ENCODE results near the gene CNN3. TPM values are rescaled to one million over a fixed set of nuclear protein-coding genes. Genes with fewer than 3 reads are reported as not detected.

CNN3 gene
- total RNA-seq, 1 donor from 2014 or later = 215 TPM

DNA sequence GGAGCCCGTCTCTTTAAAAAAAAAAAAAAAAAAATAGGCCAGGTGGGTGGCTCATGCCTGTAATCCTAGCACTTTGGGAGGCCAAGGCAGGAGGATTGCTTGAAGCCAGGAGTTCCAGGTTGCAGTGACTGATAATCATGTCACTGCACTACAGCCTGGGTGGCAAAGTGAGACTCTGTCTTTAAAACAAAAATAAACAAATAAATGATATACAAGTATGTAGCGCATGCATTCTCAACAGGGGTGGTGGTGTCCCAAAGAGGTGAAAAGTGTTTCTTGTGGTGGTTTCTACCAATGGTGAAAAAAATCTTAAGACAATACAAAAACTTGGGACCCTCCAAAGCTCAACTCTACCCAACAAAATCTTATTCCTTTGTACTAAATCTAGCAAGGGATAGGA, 17.9 kb downstream of the CNN3 start:
- TF ChIP-seq, protein P1, sequence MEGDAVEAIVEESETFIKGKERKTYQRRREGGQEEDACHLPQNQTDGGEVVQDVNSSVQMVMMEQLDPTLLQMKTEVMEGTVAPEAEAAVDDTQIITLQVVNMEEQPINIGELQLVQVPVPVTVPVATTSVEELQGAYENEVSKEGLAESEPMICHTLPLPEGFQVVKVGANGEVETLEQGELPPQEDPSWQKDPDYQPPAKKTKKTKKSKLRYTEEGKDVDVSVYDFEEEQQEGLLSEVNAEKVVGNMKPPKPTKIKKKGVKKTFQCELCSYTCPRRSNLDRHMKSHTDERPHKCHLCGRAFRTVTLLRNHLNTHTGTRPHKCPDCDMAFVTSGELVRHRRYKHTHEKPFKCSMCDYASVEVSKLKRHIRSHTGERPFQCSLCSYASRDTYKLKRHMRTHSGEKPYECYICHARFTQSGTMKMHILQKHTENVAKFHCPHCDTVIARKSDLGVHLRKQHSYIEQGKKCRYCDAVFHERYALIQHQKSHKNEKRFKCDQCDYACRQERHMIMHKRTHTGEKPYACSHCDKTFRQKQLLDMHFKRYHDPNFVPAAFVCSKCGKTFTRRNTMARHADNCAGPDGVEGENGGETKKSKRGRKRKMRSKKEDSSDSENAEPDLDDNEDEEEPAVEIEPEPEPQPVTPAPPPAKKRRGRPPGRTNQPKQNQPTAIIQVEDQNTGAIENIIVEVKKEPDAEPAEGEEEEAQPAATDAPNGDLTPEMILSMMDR (IDR thresholded peaks at IDR 0.05) = no peak
- Histone ChIP-seq H3K4me1 (peaks cover 39% of the 10 kb centered on the region), H3K27ac (no peak overlapping the region), H3K36me3 (no peaks in the 10 kb centered on the region), H3K9me3 (no peaks in the 10 kb centered on the region), H3K27me3 (no peaks in the 10 kb centered on the region), H3K4me3 (no peak overlapping the region)
- DNase-seq (no peak), ATAC-seq (no peak)
- intact Hi-C loops (cut with DNase I) = no loop called here

DNA sequence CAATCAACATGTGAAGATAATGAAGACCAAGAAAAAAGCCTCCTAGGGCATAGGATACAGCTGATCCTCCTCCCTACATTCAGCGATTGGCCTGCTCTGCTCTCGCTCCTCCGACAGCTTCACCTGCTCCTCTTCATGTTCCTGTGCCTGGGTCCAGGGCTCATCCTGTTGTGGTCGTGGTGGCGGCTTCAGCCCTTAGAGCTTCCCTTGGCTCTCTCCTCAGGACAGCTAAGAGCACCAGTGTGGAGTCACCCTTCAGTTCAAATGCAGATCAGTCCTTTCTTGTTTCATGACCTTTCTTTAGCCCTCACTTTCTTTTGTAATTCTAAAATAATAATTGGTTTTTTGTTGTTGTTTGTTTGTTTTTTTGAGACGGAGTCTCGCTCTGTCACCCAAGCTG, 18.7 kb downstream of the CNN3 start:
- TF ChIP-seq, protein P1 (IDR thresholded peaks at IDR 0.05) = no peak
- DNase-seq = no peak
- Histone ChIP-seq H3K36me3 (peaks cover 3% of the 10 kb centered on the region), H3K4me1 (peaks cover 42% of the 10 kb centered on the region), H3K4me3 (no peak overlapping the region), H3K9me3 (no peaks in the 10 kb centered on the region), H3K27ac (no peak overlapping the region), H3K27me3 (no peaks in the 10 kb centered on the region)
- no peak for ATAC-seq
- intact Hi-C loops (cut with DNase I) = no loop called here

DNA sequence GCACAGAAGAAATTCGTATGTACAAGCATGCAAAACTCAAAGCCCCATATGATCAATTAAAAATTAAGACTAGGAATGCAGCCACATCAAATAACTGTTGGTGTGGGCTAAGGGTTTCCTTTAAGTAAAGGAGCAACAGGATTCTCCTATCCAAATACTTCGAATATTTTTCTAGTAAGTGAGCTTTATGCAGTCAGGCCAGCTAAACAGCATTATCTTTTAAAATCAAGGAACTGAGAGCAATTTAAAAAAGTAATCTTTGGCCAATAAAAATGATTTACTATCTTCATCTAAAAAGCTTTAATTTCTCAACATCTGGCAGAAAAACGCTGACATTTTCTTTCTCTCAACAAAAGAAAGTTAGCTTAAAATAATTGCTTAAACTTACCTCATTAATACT, 19.8 kb downstream of the CNN3 start:
- DNase-seq (no peak), ATAC-seq (no peak)
- intact Hi-C loops (cut with DNase I) = no loop called here
- Histone ChIP-seq H3K9me3 (no peaks in the 10 kb centered on the region), H3K36me3 (peaks cover 14% of the 10 kb centered on the region), H3K4me3 (no peak overlapping the region), H3K27me3 (no peaks in the 10 kb centered on the region), H3K4me1 (peaks cover 36% of the 10 kb centered on the region), H3K27ac (no peak overlapping the region)
- TF ChIP-seq, protein P1 (IDR thresholded peaks at IDR 0.05) = no peak

DNA sequence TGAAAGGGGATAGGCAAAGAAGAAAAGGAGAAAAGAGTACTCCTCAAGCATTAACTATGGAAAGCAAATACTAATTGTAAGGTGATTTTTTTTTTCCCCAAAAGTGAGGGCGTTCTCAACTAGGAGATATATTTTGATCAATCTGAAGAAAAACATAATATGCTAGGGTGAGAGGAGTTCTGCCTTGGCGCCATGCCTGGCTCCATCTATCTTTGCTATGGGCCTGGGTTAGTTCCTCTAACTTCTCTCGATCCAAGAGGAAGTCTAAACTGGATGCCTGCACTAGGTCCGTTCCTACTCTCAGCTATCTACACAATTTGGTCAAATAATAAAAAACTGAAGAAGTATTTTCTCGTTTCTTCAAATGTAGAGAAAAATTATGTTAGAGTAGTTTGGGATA, 20.5 kb downstream of the CNN3 start:
- Histone ChIP-seq H3K27ac (no peak overlapping the region), H3K4me3 (no peak overlapping the region), H3K27me3 (no peaks in the 10 kb centered on the region), H3K36me3 (peaks cover 21% of the 10 kb centered on the region), H3K4me1 (peaks cover 33% of the 10 kb centered on the region), H3K9me3 (no peaks in the 10 kb centered on the region)
- TF ChIP-seq, protein P1 (IDR thresholded peaks at IDR 0.05) = no peak
- ATAC-seq = no peak
- no peak for DNase-seq
- intact Hi-C loops (cut with DNase I) = no loop called here

DNA sequence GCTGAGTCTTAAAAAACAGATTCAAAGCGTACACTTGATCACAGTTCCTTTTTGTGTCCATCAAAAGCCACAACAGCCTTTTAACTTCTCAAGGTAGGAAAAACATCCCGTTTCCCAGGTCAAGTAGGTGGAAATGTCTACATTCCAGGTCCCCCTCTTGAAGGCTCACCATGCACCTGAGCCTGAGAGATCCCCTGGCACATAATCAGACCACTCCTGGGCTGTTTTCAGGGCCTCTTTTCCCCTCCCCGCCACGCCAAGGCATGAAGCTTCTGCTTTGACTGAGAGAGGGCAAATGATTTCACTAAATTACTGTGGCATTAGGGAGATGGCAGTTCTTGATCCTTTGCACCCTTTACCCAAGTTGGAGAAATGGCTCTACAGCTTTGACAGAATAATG, 21.7 kb downstream of the CNN3 start:
- no peaks in the 10 kb centered on the region for H3K27me3 ChIP-seq
- intact Hi-C loops (cut with DNase I) = no loop called here
- no peaks in the 10 kb centered on the region for H3K9me3 ChIP-seq
- ATAC-seq = peak; percentile 62
- H3K4me1 ChIP-seq = peaks cover 36% of the 10 kb centered on the region
- H3K27ac ChIP-seq = no peak overlapping the region
- DNase-seq = no peak
- H3K36me3 ChIP-seq = peaks cover 32% of the 10 kb centered on the region
- TF ChIP-seq, protein P1 (IDR thresholded peaks at IDR 0.05) = no peak
- H3K4me3 ChIP-seq = no peak overlapping the region

Measured in upper lobe of right lung (tissue), 1 donor.